Panc1 (cell line): Measurements from ENCODE around the gene CS. TPM values are rescaled to one million over a fixed set of nuclear protein-coding genes. Genes with fewer than 3 reads are reported as not detected.
"Not testable (repeated sequence)": the region's sequence is repeated elsewhere in the genome, so short reads cannot be mapped to it uniquely, and the experiment has no call there.

Experiments used
- ATAC-seq: fragments of 200-7000 bp; cut with Tn5 transposase; 2 replicates; pipeline ENCODE4 v1.9.1; 2020; ENCODE audit warnings: mild to moderate bottlenecking, moderate library complexity
- BruUV-seq: library from RNA; stranded (reverse); fragments of 400-500 nt; replicated peaks from 2 replicates; lab custom pipeline; 2021; lab: Mats Ljungman, UMichigan
- CTCF ChIA-PET: fragments of 300-600 bp; sonication (Branson Sonifier 250); formaldehyde crosslinking; loops from one replicate; lab custom pipeline; 2022; ENCODE audit warnings: antibody characterized with exemption; lab: Charles Lee
- POLR2A ChIA-PET: fragments of 300-600 bp; sonication (Branson Sonifier 250); formaldehyde crosslinking; loops from one replicate; lab custom pipeline; 2022; ENCODE audit warnings: antibody characterized with exemption; lab: Charles Lee
- DNase-seq: peaks from one replicate; pipeline ENCODE4 v3.0.0-alpha.2; 2010; ENCODE audit warnings: low read depth, low spot score
- H3K27ac ChIP-seq: 2 replicates; pipeline ENCODE4 v1.5.1; 2011; ENCODE audit warnings: mild to moderate bottlenecking, low read length, inconsistent platforms
- H3K27me3 ChIP-seq: fragments of 200-500 bp; sonication (Bioruptor generic); 2 replicates; pipeline ENCODE4 v1.6.0; 2014; ENCODE audit warnings: low read length, inconsistent platforms; ENCODE audit not compliant: control insufficient read depth, insufficient read depth
- H3K36me3 ChIP-seq: fragments of 200-500 bp; sonication (Bioruptor generic); 2 replicates; pipeline ENCODE4 v1.5.1; 2014; ENCODE audit warnings: inconsistent platforms, mild to moderate bottlenecking, low read length, moderate library complexity; ENCODE audit not compliant: control insufficient read depth, insufficient read depth
- H3K4me1 ChIP-seq: 2 replicates; pipeline ENCODE4 v1.5.1; 2011; ENCODE audit warnings: inconsistent platforms, mild to moderate bottlenecking, low read length, moderate library complexity; ENCODE audit not compliant: control insufficient read depth, insufficient read depth
- H3K4me3 ChIP-seq, 2 experiments: 2 replicates each; pipeline ENCODE4 v1.5.1; 2011 to 2012; ENCODE audit warnings: low read depth in 2 of 2, low read length in 2 of 2, mild to moderate bottlenecking in 2 of 2, inconsistent platforms in 1 of 2, moderate library complexity in 1 of 2
- H3K9me3 ChIP-seq: fragments of 200-500 bp; sonication (Bioruptor generic); 2 replicates; pipeline ENCODE4 v1.5.1; 2014; ENCODE audit warnings: low read depth, mild to moderate bottlenecking, inconsistent platforms, low read length, moderate library complexity; ENCODE audit not compliant: control insufficient read depth, insufficient read depth
- POLR2AphosphoS5 ChIP-seq: IDR thresholded peaks from 2 replicates; pipeline ENCODE4 v1.6.1; 2012; ENCODE audit warnings: mild to moderate bottlenecking, low read depth, low read length, moderate library complexity
- SIN3A ChIP-seq: IDR thresholded peaks from 2 replicates; pipeline ENCODE4 v1.6.1; 2012; ENCODE audit warnings: low read depth, mild to moderate bottlenecking, low read length, moderate library complexity, borderline replicate concordance; ENCODE audit not compliant: insufficient read depth
- TCF7L2 ChIP-seq: IDR thresholded peaks from 2 replicates; pipeline ENCODE4 v1.6.1; 2011; ENCODE audit warnings: mild to moderate bottlenecking, low read depth, low read length, inconsistent platforms
- in situ Hi-C: cut with HindIII; loops from 2 replicates; pipeline ENCODE4 v1.10.0; 2016; ENCODE audit warnings: low sequenced_read_pairs, low pct_unique_long_range_greater_than_20kb
- intact Hi-C: fragments of 100-400 bp; cut with micrococcal nuclease; formaldehyde crosslinking; loops from one replicate; pipeline ENCODE4 v1.10.0; 2022; ENCODE audit not compliant: unreplicated experiment
- total RNA-seq: library from RNA; stranded (reverse); gene quantifications from one replicate; pipeline ENCODE4 v1.2.1, GENCODE V29; 2021; ENCODE audit not compliant: unreplicated experiment
- TF ChIP-seq, protein P1 (sequence below), 2 experiments: IDR thresholded peaks; 2 replicates each; pipeline ENCODE4 v1.6.1; 2011 to 2012; ENCODE audit warnings: low read depth in 2 of 2, control low read depth in 1 of 2, low read length in 1 of 2, mild to moderate bottlenecking in 1 of 2, moderate library complexity in 1 of 2; ENCODE audit not compliant: insufficient read depth in 1 of 2
- TF ChIP-seq, protein P2 (sequence below): fragments of 450-650 bp; IDR thresholded peaks from 2 replicates; pipeline ENCODE4 v1.5.1; 2017; ENCODE audit warnings: mild to moderate bottlenecking

The CS gene
- total RNA-seq, 1 experiment from 2014 or later: 240 TPM

DNA sequence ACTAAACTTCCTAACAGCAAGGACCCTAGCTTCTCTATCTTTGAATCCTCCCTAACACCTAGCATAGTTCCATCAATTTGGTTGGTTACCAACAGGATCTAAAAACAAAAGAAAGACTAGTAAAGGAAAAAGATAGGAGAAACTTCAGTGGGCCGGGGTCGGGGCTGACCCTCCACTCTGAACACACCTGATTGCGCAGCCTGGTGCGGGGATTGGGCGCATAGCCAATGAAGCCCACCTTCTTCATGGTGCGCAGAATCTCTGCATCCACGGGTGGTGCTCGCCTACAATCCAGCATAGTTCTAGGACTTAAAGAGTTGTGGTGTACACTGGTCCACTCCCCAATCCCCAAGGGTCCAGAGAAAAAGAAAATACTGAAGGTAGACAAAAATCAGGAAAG lies 26.0 kb upstream of the CS start:
- DNase-seq: no peak
- Histone ChIP-seq H3K4me1 (no peaks in the 10 kb centered on the region), H3K36me3 (peaks cover 4% of the 10 kb centered on the region; the same call in 1 of the 2 replicates), H3K27me3 (no peaks in the 10 kb centered on the region), H3K9me3 (no peaks in the 10 kb centered on the region), H3K4me3 (no peak overlapping the region), H3K27ac (no peak overlapping the region)
- TF ChIP-seq POLR2AphosphoS5 (no peak), SIN3A (no peak)
- ChIA-PET CTCF (no interaction called here), POLR2A (no interaction called here)
- no peak for ATAC-seq
- in situ Hi-C loops: no loop called here
- no TSS peak for BruUV-seq
- intact Hi-C loops: no loop called here

DNA sequence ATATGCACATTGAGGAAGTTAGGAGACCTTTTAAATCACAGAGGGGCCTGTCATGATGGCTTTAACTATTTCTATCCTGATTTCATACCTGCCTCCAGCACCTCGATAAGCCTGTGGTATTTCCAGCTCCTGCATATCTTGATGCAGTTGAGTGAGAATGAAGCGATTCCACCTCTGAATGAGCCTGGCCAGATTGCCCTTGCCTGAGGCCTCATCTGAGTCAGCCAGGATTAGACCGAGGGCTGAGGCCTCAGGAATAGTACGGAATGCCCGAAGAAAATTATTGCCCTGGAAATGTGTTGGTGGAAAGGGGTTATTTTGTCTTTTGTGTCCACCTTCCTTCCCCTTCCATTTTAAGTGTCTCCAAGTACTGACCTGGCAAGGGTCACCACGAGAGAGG lies 24.1 kb upstream of the CS start:
- TF ChIP-seq TCF7L2 (no peak), POLR2AphosphoS5 (no peak), SIN3A (no peak)
- TF ChIP-seq, protein P1, sequence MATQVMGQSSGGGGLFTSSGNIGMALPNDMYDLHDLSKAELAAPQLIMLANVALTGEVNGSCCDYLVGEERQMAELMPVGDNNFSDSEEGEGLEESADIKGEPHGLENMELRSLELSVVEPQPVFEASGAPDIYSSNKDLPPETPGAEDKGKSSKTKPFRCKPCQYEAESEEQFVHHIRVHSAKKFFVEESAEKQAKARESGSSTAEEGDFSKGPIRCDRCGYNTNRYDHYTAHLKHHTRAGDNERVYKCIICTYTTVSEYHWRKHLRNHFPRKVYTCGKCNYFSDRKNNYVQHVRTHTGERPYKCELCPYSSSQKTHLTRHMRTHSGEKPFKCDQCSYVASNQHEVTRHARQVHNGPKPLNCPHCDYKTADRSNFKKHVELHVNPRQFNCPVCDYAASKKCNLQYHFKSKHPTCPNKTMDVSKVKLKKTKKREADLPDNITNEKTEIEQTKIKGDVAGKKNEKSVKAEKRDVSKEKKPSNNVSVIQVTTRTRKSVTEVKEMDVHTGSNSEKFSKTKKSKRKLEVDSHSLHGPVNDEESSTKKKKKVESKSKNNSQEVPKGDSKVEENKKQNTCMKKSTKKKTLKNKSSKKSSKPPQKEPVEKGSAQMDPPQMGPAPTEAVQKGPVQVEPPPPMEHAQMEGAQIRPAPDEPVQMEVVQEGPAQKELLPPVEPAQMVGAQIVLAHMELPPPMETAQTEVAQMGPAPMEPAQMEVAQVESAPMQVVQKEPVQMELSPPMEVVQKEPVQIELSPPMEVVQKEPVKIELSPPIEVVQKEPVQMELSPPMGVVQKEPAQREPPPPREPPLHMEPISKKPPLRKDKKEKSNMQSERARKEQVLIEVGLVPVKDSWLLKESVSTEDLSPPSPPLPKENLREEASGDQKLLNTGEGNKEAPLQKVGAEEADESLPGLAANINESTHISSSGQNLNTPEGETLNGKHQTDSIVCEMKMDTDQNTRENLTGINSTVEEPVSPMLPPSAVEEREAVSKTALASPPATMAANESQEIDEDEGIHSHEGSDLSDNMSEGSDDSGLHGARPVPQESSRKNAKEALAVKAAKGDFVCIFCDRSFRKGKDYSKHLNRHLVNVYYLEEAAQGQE (IDR thresholded peaks at IDR 0.05; ENCODE audit: insufficient read depth in 1 of 2, low read depth in 2 of 2, low read length in 1 of 2): no peak
- TF ChIP-seq, protein P2, sequence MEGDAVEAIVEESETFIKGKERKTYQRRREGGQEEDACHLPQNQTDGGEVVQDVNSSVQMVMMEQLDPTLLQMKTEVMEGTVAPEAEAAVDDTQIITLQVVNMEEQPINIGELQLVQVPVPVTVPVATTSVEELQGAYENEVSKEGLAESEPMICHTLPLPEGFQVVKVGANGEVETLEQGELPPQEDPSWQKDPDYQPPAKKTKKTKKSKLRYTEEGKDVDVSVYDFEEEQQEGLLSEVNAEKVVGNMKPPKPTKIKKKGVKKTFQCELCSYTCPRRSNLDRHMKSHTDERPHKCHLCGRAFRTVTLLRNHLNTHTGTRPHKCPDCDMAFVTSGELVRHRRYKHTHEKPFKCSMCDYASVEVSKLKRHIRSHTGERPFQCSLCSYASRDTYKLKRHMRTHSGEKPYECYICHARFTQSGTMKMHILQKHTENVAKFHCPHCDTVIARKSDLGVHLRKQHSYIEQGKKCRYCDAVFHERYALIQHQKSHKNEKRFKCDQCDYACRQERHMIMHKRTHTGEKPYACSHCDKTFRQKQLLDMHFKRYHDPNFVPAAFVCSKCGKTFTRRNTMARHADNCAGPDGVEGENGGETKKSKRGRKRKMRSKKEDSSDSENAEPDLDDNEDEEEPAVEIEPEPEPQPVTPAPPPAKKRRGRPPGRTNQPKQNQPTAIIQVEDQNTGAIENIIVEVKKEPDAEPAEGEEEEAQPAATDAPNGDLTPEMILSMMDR: no peak
- H3K27ac ChIP-seq: no peak overlapping the region
- ChIA-PET CTCF (no interaction called here), POLR2A (no interaction called here)
- in situ Hi-C loops: no loop called here
- ATAC-seq (no peak), DNase-seq (no peak)
- H3K27me3 ChIP-seq: no peaks in the 10 kb centered on the region
- no peak overlapping the region for H3K4me3 ChIP-seq
- H3K9me3 ChIP-seq: no peaks in the 10 kb centered on the region
- H3K4me1 ChIP-seq: no peaks in the 10 kb centered on the region
- intact Hi-C loops: no loop called here
- BruUV-seq: no TSS peak
- H3K36me3 ChIP-seq: peaks cover 4% of the 10 kb centered on the region; the same call in 1 of the 2 replicates

- H3K4me3 ChIP-seq, in situ Hi-C loops, H3K9me3 ChIP-seq, ATAC-seq, H3K27me3 ChIP-seq, POLR2A ChIA-PET, H3K4me1 ChIP-seq, DNase-seq, H3K27ac ChIP-seq, intact Hi-C loops, BruUV-seq, H3K36me3 ChIP-seq: not testable (repeated sequence)
- CTCF ChIA-PET: interaction anchor here (0.7 kb wide), 1 partner anchor 130 kb away, joined by 6 read pairs; no protein-coding TSS in a partner anchor
Observed at GRCh38 chr12:56321610-56322009, 21.5 kb upstream of the CS start.
